ENCODE data around the gene CAMK2A.

DNA sequence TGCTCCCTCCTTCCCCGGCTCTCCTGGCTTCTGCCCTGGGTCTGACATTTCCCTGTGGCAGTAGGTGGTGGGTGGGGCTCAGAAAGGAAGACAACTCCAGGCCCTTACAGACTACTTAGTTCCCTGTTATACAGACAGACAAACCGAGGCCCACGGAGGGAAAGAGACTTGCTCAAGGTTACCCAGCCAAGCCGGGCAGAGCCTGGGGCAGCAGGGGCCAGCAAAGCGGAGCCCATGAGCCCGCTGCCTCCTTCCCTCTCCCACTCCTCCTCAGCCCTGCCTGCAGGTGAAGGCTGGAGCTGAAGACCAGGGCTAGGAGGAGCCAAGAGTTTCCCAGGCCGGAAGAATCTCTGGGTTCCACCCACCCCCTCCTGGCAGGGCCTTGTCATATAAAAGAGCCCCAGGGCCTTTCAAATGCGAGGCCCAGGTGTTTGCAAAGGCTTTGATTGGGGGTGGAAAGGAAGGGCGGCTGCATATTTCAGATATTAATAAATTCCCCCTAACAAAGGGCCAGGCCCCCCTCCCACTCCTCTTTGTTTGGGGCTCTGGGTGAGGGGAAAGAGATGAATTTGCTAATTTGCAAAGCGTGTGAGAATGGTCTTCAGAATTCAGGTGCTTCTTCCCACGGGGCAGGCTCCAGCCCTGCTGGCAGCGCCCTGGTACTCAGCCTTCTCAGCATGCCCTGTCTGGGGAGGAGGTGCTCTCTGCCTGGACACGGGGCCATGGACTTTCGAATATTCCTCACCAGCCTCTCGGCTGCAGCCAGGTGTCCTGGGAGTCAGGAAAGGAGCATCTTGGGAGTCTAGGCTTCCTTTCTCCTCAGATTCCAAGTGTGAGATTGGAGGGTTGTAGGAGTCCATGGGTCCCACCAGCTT, 78.2 kb downstream of the CAMK2A start:
- TF ChIP-seq EZH2 (IDR thresholded peaks at IDR 0.05; ENCODE audit: low read depth), result no peak
- TF ChIP-seq, protein P1, sequence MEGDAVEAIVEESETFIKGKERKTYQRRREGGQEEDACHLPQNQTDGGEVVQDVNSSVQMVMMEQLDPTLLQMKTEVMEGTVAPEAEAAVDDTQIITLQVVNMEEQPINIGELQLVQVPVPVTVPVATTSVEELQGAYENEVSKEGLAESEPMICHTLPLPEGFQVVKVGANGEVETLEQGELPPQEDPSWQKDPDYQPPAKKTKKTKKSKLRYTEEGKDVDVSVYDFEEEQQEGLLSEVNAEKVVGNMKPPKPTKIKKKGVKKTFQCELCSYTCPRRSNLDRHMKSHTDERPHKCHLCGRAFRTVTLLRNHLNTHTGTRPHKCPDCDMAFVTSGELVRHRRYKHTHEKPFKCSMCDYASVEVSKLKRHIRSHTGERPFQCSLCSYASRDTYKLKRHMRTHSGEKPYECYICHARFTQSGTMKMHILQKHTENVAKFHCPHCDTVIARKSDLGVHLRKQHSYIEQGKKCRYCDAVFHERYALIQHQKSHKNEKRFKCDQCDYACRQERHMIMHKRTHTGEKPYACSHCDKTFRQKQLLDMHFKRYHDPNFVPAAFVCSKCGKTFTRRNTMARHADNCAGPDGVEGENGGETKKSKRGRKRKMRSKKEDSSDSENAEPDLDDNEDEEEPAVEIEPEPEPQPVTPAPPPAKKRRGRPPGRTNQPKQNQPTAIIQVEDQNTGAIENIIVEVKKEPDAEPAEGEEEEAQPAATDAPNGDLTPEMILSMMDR (conservative IDR thresholded peaks at IDR 0.05), result no peak
